DMS 273 (cell line): ENCODE data around the gene HES4.

ENCODE experiments used
- DNase-seq: peaks from one replicate; lab custom pipeline; 2025; ENCODE audit not compliant: unreplicated experiment; lab: John Stamatoyannopoulos, UW

HES4 gene

GRCh38 chr1:1033731-1034438 is 34.0 kb upstream of the HES4 start:
- no peak for DNase-seq

GRCh38 chr1:1033009-1033587 is 33.2 kb upstream of the HES4 start:
- DNase-seq = peak; percentile 95

- peak; percentile 81 for DNase-seq
Measured at GRCh38 chr1:1032424-1032823, 32.5 kb upstream of the HES4 start.

- DNase-seq = peak; percentile 67
Measured at GRCh38 chr1:1031659-1032235, 31.9 kb upstream of the HES4 start.

- DNase-seq = peak; percentile 39
Measured at GRCh38 chr1:1030867-1031658, 31.2 kb upstream of the HES4 start.

- no peak for DNase-seq
Measured at GRCh38 chr1:1027791-1028190, 27.9 kb upstream of the HES4 start.

GRCh38 chr1:1026599-1027413 is 26.9 kb upstream of the HES4 start:
- no peak for DNase-seq

- no peak for DNase-seq
Measured at GRCh38 chr1:1025730-1026129, 25.8 kb upstream of the HES4 start.

GRCh38 chr1:1024771-1025699 is 25.1 kb upstream of the HES4 start:
- no peak for DNase-seq

- no peak for DNase-seq
Measured at GRCh38 chr1:1024149-1024770, 24.4 kb upstream of the HES4 start.

- no peak for DNase-seq
Measured at GRCh38 chr1:1023700-1024099, 23.8 kb upstream of the HES4 start.

- DNase-seq = peak; percentile 64
Measured at GRCh38 chr1:1022302-1023009, 22.6 kb upstream of the HES4 start.

- DNase-seq = no peak
Measured at GRCh38 chr1:1021920-1022259, 22.0 kb upstream of the HES4 start.

- peak; percentile 88 for DNase-seq
Measured at GRCh38 chr1:1021010-1021919, 21.4 kb upstream of the HES4 start.

- DNase-seq = peak; percentile 71
Measured at GRCh38 chr1:1020415-1021009, 20.6 kb upstream of the HES4 start.

- peak; percentile 74 for DNase-seq
Measured at GRCh38 chr1:1020000-1020404, 20.1 kb upstream of the HES4 start, which contains the start of gene AGRN. AGRN (plus strand) TSS chr1:1020120; CDS start chr1:1020173, 53 bp downstream.
